ENCODE data around the gene GLB1L2.

GLB1L2 gene

GRCh38 chr11:134389464-134390180, 57.8 kb downstream of the GLB1L2 start:
- Histone ChIP-seq H3K27ac (ENCODE audit: low read depth, low read length) (no peak overlapping the region), H3K36me3 (ENCODE audit: control insufficient read depth, insufficient read depth, low read length) (no peaks in the 10 kb centered on the region), H3K56ac (ENCODE audit: low read length) (no peak overlapping the region), H3K18ac (ENCODE audit: low read length) (no peak overlapping the region), H2BK5ac (ENCODE audit: low read length) (no peak overlapping the region), H2BK120ac (ENCODE audit: low read depth, low read length) (no peak overlapping the region), H3K4me1 (ENCODE audit: control insufficient read depth, low read depth, low read length) (no peaks in the 10 kb centered on the region), H3K79me1 (ENCODE audit: low read length) (no peaks in the 10 kb centered on the region), H3K27me3 (ENCODE audit: insufficient read depth, low read length, poor library complexity) (no peaks in the 10 kb centered on the region), H3K4me3 (ENCODE audit: low read length) (no peak overlapping the region), H2AK5ac (ENCODE audit: low read length) (no peak overlapping the region), H3K4ac (ENCODE audit: low read depth, low read length) (no peak overlapping the region), H4K5ac (ENCODE audit: low read length) (no peak overlapping the region), H2BK15ac (replicated peaks; ENCODE audit: low read depth) (no peak overlapping the region), H3K9ac (ENCODE audit: low read length) (no peak overlapping the region), H4K8ac (ENCODE audit: low read depth, low read length) (no peak overlapping the region), H3K4me2 (ENCODE audit: low read length) (no peak overlapping the region), H3K79me2 (ENCODE audit: control insufficient read depth, insufficient read depth, low read length) (no peaks in the 10 kb centered on the region), H3K23ac (ENCODE audit: low read length) (no peak overlapping the region)
- WGBS (ENCODE audit: extremely low coverage, insufficient coverage, low lambda C conversion rate): no CpG with 5 or more reads among the region's 25 CpGs
- no peak for DNase-seq

- no peak overlapping the region for H2AK5ac ChIP-seq (ENCODE audit: low read length)
- H3K36me3 ChIP-seq (ENCODE audit: control insufficient read depth, insufficient read depth, low read length): no peaks in the 10 kb centered on the region
- H3K27me3 ChIP-seq (ENCODE audit: insufficient read depth, low read length, poor library complexity): no peaks in the 10 kb centered on the region
- H3K79me2 ChIP-seq (ENCODE audit: control insufficient read depth, insufficient read depth, low read length): no peaks in the 10 kb centered on the region
- H3K4me1 ChIP-seq (ENCODE audit: control insufficient read depth, low read depth, low read length): no peaks in the 10 kb centered on the region
- WGBS (ENCODE audit: extremely low coverage, insufficient coverage, low lambda C conversion rate): no CpG with 5 or more reads among the region's 15 CpGs
- H3K4me3 ChIP-seq (ENCODE audit: low read length): no peak overlapping the region
- no peak overlapping the region for H4K8ac ChIP-seq (ENCODE audit: low read depth, low read length)
- no peak overlapping the region for H3K9ac ChIP-seq (ENCODE audit: low read length)
- no peak overlapping the region for H3K27ac ChIP-seq (ENCODE audit: low read depth, low read length)
- no peak overlapping the region for H2BK120ac ChIP-seq (ENCODE audit: low read depth, low read length)
- H4K5ac ChIP-seq (ENCODE audit: low read length): no peak overlapping the region
- H3K79me1 ChIP-seq (ENCODE audit: low read length): no peaks in the 10 kb centered on the region
- H2BK15ac ChIP-seq (replicated peaks; ENCODE audit: low read depth): no peak overlapping the region
- DNase-seq: no peak
- no peak overlapping the region for H2BK5ac ChIP-seq (ENCODE audit: low read length)
- H3K23ac ChIP-seq (ENCODE audit: low read length): no peak overlapping the region
- H3K4me2 ChIP-seq (ENCODE audit: low read length): no peak overlapping the region
- H3K4ac ChIP-seq (ENCODE audit: low read depth, low read length): no peak overlapping the region
- H3K56ac ChIP-seq (ENCODE audit: low read length): no peak overlapping the region
- no peak overlapping the region for H3K18ac ChIP-seq (ENCODE audit: low read length)
These were observed 59.1 kb downstream of the GLB1L2 start for GRCh38 chr11:134390706-134391569.

- H2BK15ac ChIP-seq (replicated peaks; ENCODE audit: low read depth): no peak overlapping the region
- no peak overlapping the region for H2AK5ac ChIP-seq (ENCODE audit: low read length)
- no peak overlapping the region for H3K56ac ChIP-seq (ENCODE audit: low read length)
- H3K4me2 ChIP-seq (ENCODE audit: low read length): no peak overlapping the region
- H3K4ac ChIP-seq (ENCODE audit: low read depth, low read length): no peak overlapping the region
- H3K4me1 ChIP-seq (ENCODE audit: control insufficient read depth, low read depth, low read length): no peaks in the 10 kb centered on the region
- H3K9ac ChIP-seq (ENCODE audit: low read length): no peak overlapping the region
- H3K79me1 ChIP-seq (ENCODE audit: low read length): no peaks in the 10 kb centered on the region
- WGBS (ENCODE audit: extremely low coverage, insufficient coverage, low lambda C conversion rate): no CpG with 5 or more reads among the region's 13 CpGs
- no peak overlapping the region for H4K5ac ChIP-seq (ENCODE audit: low read length)
- H3K27ac ChIP-seq (ENCODE audit: low read depth, low read length): no peak overlapping the region
- no peak overlapping the region for H3K23ac ChIP-seq (ENCODE audit: low read length)
- H3K36me3 ChIP-seq (ENCODE audit: control insufficient read depth, insufficient read depth, low read length): no peaks in the 10 kb centered on the region
- H3K18ac ChIP-seq (ENCODE audit: low read length): no peak overlapping the region
- no peak for DNase-seq
- no peak overlapping the region for H4K8ac ChIP-seq (ENCODE audit: low read depth, low read length)
- H3K79me2 ChIP-seq (ENCODE audit: control insufficient read depth, insufficient read depth, low read length): no peaks in the 10 kb centered on the region
- no peak overlapping the region for H2BK5ac ChIP-seq (ENCODE audit: low read length)
- H2BK120ac ChIP-seq (ENCODE audit: low read depth, low read length): no peak overlapping the region
- no peaks in the 10 kb centered on the region for H3K27me3 ChIP-seq (ENCODE audit: insufficient read depth, low read length, poor library complexity)
- H3K4me3 ChIP-seq (ENCODE audit: low read length): no peak overlapping the region
These were observed 59.9 kb downstream of the GLB1L2 start for GRCh38 chr11:134391656-134392055.

GRCh38 chr11:134392953-134393615, 61.3 kb downstream of the GLB1L2 start:
- Histone ChIP-seq H3K4me2 (ENCODE audit: low read length) (no peak overlapping the region), H2AK5ac (ENCODE audit: low read length) (no peak overlapping the region), H3K9ac (ENCODE audit: low read length) (no peak overlapping the region), H3K18ac (ENCODE audit: low read length) (no peak overlapping the region), H4K8ac (ENCODE audit: low read depth, low read length) (no peak overlapping the region), H3K4me3 (ENCODE audit: low read length) (no peak overlapping the region), H4K5ac (ENCODE audit: low read length) (no peak overlapping the region), H3K27ac (ENCODE audit: low read depth, low read length) (no peak overlapping the region), H3K36me3 (ENCODE audit: control insufficient read depth, insufficient read depth, low read length) (no peaks in the 10 kb centered on the region), H3K4me1 (ENCODE audit: control insufficient read depth, low read depth, low read length) (no peaks in the 10 kb centered on the region), H3K79me1 (ENCODE audit: low read length) (peaks cover 2% of the 10 kb centered on the region), H3K4ac (ENCODE audit: low read depth, low read length) (no peak overlapping the region), H3K27me3 (ENCODE audit: insufficient read depth, low read length, poor library complexity) (no peaks in the 10 kb centered on the region), H2BK15ac (replicated peaks; ENCODE audit: low read depth) (no peak overlapping the region), H3K56ac (ENCODE audit: low read length) (no peak overlapping the region), H3K79me2 (ENCODE audit: control insufficient read depth, insufficient read depth, low read length) (no peaks in the 10 kb centered on the region), H2BK5ac (ENCODE audit: low read length) (no peak overlapping the region), H2BK120ac (ENCODE audit: low read depth, low read length) (no peak overlapping the region), H3K23ac (ENCODE audit: low read length) (no peak overlapping the region)
- no peak for DNase-seq
- WGBS (ENCODE audit: extremely low coverage, insufficient coverage, low lambda C conversion rate): no CpG with 5 or more reads among the region's 21 CpGs

- H3K27me3 ChIP-seq (ENCODE audit: insufficient read depth, low read length, poor library complexity): no peaks in the 10 kb centered on the region
- H3K4me2 ChIP-seq (ENCODE audit: low read length): no peak overlapping the region
- H2BK120ac ChIP-seq (ENCODE audit: low read depth, low read length): no peak overlapping the region
- no peak overlapping the region for H3K56ac ChIP-seq (ENCODE audit: low read length)
- H2AK5ac ChIP-seq (ENCODE audit: low read length): no peak overlapping the region
- no peak for DNase-seq
- no peak overlapping the region for H4K8ac ChIP-seq (ENCODE audit: low read depth, low read length)
- no peak overlapping the region for H3K23ac ChIP-seq (ENCODE audit: low read length)
- H2BK15ac ChIP-seq (replicated peaks; ENCODE audit: low read depth): no peak overlapping the region
- peaks cover 2% of the 10 kb centered on the region for H3K79me1 ChIP-seq (ENCODE audit: low read length)
- no peak overlapping the region for H3K9ac ChIP-seq (ENCODE audit: low read length)
- H4K5ac ChIP-seq (ENCODE audit: low read length): no peak overlapping the region
- no peaks in the 10 kb centered on the region for H3K36me3 ChIP-seq (ENCODE audit: control insufficient read depth, insufficient read depth, low read length)
- no peak overlapping the region for H2BK5ac ChIP-seq (ENCODE audit: low read length)
- no peak overlapping the region for H3K18ac ChIP-seq (ENCODE audit: low read length)
- H3K4ac ChIP-seq (ENCODE audit: low read depth, low read length): no peak overlapping the region
- no peak overlapping the region for H3K27ac ChIP-seq (ENCODE audit: low read depth, low read length)
- no peak overlapping the region for H3K4me3 ChIP-seq (ENCODE audit: low read length)
- WGBS (ENCODE audit: extremely low coverage, insufficient coverage, low lambda C conversion rate): no CpG with 5 or more reads among the region's 14 CpGs
- no peaks in the 10 kb centered on the region for H3K79me2 ChIP-seq (ENCODE audit: control insufficient read depth, insufficient read depth, low read length)
- H3K4me1 ChIP-seq (ENCODE audit: control insufficient read depth, low read depth, low read length): no peaks in the 10 kb centered on the region
These were observed 61.9 kb downstream of the GLB1L2 start for GRCh38 chr11:134393638-134394037.
